ENCODE measurements around the gene TAF3. TPM values are rescaled to one million over a fixed set of nuclear protein-coding genes. Genes with fewer than 3 reads are reported as not detected.
A peak's percentile ranks its signal among the peaks of the same experiment; 100 is the strongest.

Gene TAF3
- total RNA-seq, 2 donors from 2014 or later: 16.5 to 19.3 TPM

DNA sequence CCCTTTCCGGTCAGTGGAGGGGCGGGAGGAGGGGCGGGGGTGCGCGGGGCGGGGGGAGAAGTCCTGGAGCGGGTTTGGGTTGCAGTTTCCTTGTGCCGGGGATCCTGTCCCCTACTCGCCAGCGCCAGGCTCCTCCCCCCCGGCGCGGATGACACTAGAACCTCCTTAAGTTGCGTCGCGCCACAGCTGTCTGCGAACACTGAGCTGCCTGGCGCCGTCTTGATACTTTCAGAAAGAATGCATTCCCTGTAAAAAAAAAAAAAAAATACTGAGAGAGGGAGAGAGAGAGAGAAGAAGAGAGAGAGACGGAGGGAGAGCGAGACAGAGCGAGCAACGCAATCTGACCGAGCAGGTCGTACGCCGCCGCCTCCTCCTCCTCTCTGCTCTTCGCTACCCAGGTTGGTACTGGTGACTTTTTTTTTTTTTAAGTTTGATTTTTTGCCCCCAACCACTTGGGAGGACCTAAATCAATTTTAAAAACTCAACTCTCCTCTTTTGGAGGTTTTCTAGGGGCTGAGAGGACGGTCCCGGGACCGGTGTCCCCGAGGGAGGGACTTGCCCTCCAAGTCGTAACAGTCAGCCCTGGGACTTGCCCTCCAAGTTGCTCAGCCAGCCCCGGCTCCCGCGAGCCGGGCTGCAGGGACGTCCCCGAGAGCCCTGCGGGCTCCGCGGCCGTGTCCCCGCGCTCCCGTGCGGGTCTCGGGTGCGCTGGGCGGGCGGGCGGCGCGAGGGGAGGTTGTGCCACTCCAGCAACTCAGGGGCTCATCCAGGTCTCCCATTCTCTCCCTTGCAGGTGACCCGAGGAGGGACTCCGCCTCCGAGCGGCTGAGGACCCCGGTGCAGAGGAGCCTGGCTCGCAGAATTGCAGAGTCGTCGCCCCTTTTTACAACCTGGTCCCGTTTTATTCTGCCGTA, 236.4 kb downstream of the TAF3 start, which contains the start of gene GATA3:
TSS of gene GATA3 (plus strand) at position 195 of the 914 bp plus-strand sequence. CDS start 968 bp downstream, outside the sequence.
- peak; percentile 59 for ATAC-seq (replicated peaks in 1 of 2)
- peak; percentile 85 to 88 for DNase-seq
- H3K4me3 Mint-ChIP-seq: peak within 1 kb of the TSS; percentile 90 to 100
- H3K9me3 Mint-ChIP-seq: no peaks in the 10 kb centered on the region
- H3K27me3 Mint-ChIP-seq (ENCODE audit: low read depth): peaks cover 17% of the 10 kb centered on the region
- peaks cover 49% of the 10 kb centered on the region for H3K4me1 Mint-ChIP-seq (ENCODE audit: low read depth)
- peaks cover 12 to 23% of the 10 kb centered on the region in 2 donors for H3K36me3 Mint-ChIP-seq (ENCODE audit: insufficient read depth in 2 of 2)
- H3K27ac Mint-ChIP-seq: peak within 1 kb of the TSS; percentile 100

DNA sequence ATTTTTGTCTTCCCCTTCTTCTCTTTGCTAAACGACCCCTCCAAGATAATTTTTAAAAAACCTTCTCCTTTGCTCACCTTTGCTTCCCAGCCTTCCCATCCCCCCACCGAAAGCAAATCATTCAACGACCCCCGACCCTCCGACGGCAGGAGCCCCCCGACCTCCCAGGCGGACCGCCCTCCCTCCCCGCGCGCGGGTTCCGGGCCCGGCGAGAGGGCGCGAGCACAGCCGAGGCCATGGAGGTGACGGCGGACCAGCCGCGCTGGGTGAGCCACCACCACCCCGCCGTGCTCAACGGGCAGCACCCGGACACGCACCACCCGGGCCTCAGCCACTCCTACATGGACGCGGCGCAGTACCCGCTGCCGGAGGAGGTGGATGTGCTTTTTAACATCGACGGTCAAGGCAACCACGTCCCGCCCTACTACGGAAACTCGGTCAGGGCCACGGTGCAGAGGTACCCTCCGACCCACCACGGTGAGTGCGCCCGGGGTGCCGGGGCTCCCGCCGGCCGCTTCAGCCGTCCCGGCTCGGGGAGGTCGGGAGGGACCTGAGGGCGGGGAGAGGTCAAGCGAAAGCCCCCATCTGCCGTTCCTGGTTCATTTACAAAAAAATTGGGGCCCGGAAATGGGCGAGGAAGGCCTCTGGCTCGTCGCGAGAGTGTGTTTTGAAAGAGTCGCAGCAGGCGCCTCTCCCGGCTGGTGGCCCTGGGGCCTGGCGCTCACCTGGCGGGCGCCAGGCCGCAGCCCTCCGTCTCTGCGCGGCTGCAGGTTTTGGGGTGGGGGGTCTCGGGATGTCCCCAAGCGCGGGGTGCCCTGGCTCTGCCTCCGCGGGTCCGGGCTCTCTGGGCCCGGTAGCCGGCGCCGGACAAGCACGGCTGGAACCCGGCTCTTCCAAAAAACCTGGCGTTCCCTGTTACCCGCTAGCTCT, 237.4 kb downstream of the TAF3 start:
- Mint-ChIP-seq H3K9me3 (no peaks in the 10 kb centered on the region), H3K27me3 (ENCODE audit: low read depth) (peaks cover 17% of the 10 kb centered on the region), H3K4me3 (peak overlapping the region; percentile 90 to 98), H3K27ac (peak overlapping the region; percentile 99), H3K36me3 (ENCODE audit: insufficient read depth in 2 of 2) (peaks cover 12 to 26% of the 10 kb centered on the region in 2 donors), H3K4me1 (ENCODE audit: low read depth) (peaks cover 58% of the 10 kb centered on the region)
- peak; percentile 5 to 8 for ATAC-seq (replicated peaks in 1 of 2)
- DNase-seq: peak; percentile 64 to 68

DNA sequence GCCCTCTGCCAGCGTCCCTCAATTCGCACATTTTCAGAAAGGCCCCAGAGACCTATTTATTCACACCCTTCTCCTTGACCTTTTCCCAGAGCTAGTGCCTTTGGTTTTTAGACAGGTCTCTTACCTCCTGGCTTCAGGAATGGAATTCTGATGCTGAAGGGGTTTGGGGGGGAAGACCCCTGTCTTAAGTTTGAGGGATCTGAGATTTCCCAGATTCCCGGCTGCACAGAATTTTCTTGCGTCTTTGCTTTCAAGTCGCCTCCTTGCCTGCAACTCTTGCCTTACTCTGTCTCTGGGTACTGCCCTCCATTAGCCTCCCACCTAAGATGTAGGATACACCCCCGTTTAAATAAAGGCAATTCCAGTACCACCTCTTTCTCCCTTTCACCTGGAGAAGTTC, 238.1 kb downstream of the TAF3 start:
- DNase-seq: no peak
- H3K27ac Mint-ChIP-seq: peak overlapping the region; percentile 99
- peak overlapping the region; percentile 90 to 98 for H3K4me3 Mint-ChIP-seq
- peaks cover 17% of the 10 kb centered on the region for H3K27me3 Mint-ChIP-seq (ENCODE audit: low read depth)
- H3K4me1 Mint-ChIP-seq (ENCODE audit: low read depth): peaks cover 65% of the 10 kb centered on the region
- no peaks in the 10 kb centered on the region for H3K9me3 Mint-ChIP-seq
- peaks cover 12 to 28% of the 10 kb centered on the region in 2 donors for H3K36me3 Mint-ChIP-seq (ENCODE audit: insufficient read depth in 2 of 2)
- ATAC-seq (replicated peaks in 1 of 2): no peak

DNA sequence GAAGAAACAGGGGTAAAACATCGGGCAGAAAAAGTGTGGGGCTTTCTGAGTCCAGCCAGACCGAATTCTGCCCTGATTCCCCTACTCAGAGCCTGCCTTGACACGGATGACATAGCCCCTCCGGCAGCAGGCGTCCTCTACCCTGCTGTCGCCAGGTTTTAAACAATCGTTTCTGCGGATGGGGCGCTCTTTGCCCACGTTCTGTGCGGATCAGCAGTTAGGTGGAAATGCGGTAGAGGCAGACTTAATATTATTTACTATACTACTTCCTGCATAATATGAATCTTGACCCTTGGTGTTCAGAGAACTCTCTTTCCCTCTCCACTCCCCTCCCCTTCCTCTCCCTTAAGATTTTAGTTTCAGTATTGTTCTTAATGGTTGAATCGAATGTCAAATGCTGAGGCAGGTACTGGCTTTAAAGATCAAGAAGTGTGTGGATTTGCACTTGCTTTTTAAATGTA, 238.6 kb downstream of the TAF3 start:
- ATAC-seq (replicated peaks in 1 of 2) (peak; percentile 14 to 18), DNase-seq (peak; percentile 66 to 68)
- no peaks in the 10 kb centered on the region for H3K9me3 Mint-ChIP-seq
- H3K36me3 Mint-ChIP-seq (ENCODE audit: insufficient read depth in 2 of 2): peaks cover 12 to 28% of the 10 kb centered on the region in 2 donors
- H3K4me1 Mint-ChIP-seq (ENCODE audit: low read depth): peaks cover 69% of the 10 kb centered on the region
- peak overlapping the region; percentile 90 to 98 for H3K4me3 Mint-ChIP-seq
- peaks cover 15% of the 10 kb centered on the region for H3K27me3 Mint-ChIP-seq (ENCODE audit: low read depth)
- H3K27ac Mint-ChIP-seq: peak overlapping the region; percentile 99

- no peaks in the 10 kb centered on the region for H3K9me3 Mint-ChIP-seq
- DNase-seq (no peak), ATAC-seq (replicated peaks in 1 of 2) (no peak)
- H3K36me3 Mint-ChIP-seq (ENCODE audit: insufficient read depth in 2 of 2): peaks cover 14 to 24% of the 10 kb centered on the region in 2 donors
- H3K4me3 Mint-ChIP-seq: peak overlapping the region; percentile 90 to 98
- peaks cover 69% of the 10 kb centered on the region for H3K4me1 Mint-ChIP-seq (ENCODE audit: low read depth)
- H3K27ac Mint-ChIP-seq: peak overlapping the region; percentile 81
- H3K27me3 Mint-ChIP-seq (ENCODE audit: low read depth): peaks cover 6% of the 10 kb centered on the region
These were observed 239.4 kb downstream of the TAF3 start for GRCh38 chr10:8057636-8058273.

DNA sequence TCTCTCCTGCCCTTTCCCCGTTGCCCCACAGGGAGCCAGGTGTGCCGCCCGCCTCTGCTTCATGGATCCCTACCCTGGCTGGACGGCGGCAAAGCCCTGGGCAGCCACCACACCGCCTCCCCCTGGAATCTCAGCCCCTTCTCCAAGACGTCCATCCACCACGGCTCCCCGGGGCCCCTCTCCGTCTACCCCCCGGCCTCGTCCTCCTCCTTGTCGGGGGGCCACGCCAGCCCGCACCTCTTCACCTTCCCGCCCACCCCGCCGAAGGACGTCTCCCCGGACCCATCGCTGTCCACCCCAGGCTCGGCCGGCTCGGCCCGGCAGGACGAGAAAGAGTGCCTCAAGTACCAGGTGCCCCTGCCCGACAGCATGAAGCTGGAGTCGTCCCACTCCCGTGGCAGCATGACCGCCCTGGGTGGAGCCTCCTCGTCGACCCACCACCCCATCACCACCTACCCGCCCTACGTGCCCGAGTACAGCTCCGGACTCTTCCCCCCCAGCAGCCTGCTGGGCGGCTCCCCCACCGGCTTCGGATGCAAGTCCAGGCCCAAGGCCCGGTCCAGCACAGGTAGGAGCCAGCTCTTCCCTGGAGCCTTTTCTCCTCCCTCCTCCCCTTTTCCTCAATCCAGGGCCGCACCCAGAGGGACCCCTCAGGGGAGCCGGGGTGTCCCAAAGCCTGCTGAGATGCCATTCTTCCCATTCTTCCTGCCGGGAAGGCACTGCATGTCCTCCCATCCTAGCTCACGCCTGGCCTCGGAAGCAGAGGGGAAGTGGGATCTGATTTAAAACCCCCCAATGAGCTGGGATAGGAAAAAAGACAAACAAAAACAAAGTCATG, 240.2 kb downstream of the TAF3 start:
- H3K4me3 Mint-ChIP-seq: peak overlapping the region; percentile 90 to 98
- peaks cover 70% of the 10 kb centered on the region for H3K4me1 Mint-ChIP-seq (ENCODE audit: low read depth)
- H3K36me3 Mint-ChIP-seq (ENCODE audit: insufficient read depth in 2 of 2): peaks cover 18 to 29% of the 10 kb centered on the region in 2 donors
- H3K27ac Mint-ChIP-seq: peak overlapping the region; percentile 81
- no peaks in the 10 kb centered on the region for H3K27me3 Mint-ChIP-seq (ENCODE audit: low read depth)
- no peaks in the 10 kb centered on the region for H3K9me3 Mint-ChIP-seq
- ATAC-seq (replicated peaks in 1 of 2) (no peak), DNase-seq (peak in 1 of 2 donors; percentile 27)

GRCh38 chr10:8059191-8059936, 241.1 kb downstream of the TAF3 start:
- H3K36me3 Mint-ChIP-seq (ENCODE audit: insufficient read depth in 2 of 2): peaks cover 22 to 33% of the 10 kb centered on the region in 2 donors
- no peaks in the 10 kb centered on the region for H3K27me3 Mint-ChIP-seq (ENCODE audit: low read depth)
- ATAC-seq (replicated peaks in 1 of 2) (no peak), DNase-seq (peak in 1 of 2 donors; percentile 4)
- H3K4me1 Mint-ChIP-seq (ENCODE audit: low read depth): peaks cover 79% of the 10 kb centered on the region
- H3K27ac Mint-ChIP-seq: peak overlapping the region; percentile 99
- peak overlapping the region; percentile 90 to 98 for H3K4me3 Mint-ChIP-seq
- no peaks in the 10 kb centered on the region for H3K9me3 Mint-ChIP-seq

- peak overlapping the region; percentile 99 for H3K27ac Mint-ChIP-seq
- peak overlapping the region; percentile 90 to 98 for H3K4me3 Mint-ChIP-seq
- peaks cover 85% of the 10 kb centered on the region for H3K4me1 Mint-ChIP-seq (ENCODE audit: low read depth)
- no peaks in the 10 kb centered on the region for H3K27me3 Mint-ChIP-seq (ENCODE audit: low read depth)
- DNase-seq (peak; percentile 72 to 84), ATAC-seq (replicated peaks in 1 of 2) (peak; percentile 52 to 55)
- H3K9me3 Mint-ChIP-seq: no peaks in the 10 kb centered on the region
- peaks cover 23 to 38% of the 10 kb centered on the region in 2 donors for H3K36me3 Mint-ChIP-seq (ENCODE audit: insufficient read depth in 2 of 2)
These were observed 241.9 kb downstream of the TAF3 start for GRCh38 chr10:8060010-8060703.

DNA sequence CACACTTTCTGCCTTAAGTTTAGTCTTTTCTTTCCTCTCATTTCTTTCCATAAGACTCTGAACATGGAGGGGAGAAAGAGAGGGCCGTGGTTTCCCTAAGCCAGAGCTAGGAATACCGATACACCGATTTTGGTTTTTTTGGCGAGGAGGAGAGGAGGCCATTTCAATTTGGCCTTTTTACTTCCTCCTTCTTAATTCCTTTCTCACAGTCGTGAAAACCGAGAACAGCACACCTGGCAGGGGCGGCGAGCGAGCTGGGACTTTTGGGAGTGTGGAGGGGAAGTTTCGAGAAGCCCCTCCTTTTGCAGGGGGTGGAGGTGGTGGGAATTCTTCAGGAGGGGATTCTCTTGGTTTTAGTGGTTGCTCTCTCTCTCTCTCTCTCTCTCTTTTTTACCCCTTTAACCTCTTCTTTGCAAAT, 242.4 kb downstream of the TAF3 start:
- ATAC-seq (replicated peaks in 1 of 2) (no peak), DNase-seq (no peak)
- peaks cover 25 to 36% of the 10 kb centered on the region in 2 donors for H3K36me3 Mint-ChIP-seq (ENCODE audit: insufficient read depth in 2 of 2)
- H3K4me3 Mint-ChIP-seq: peak overlapping the region; percentile 90 to 98
- H3K4me1 Mint-ChIP-seq (ENCODE audit: low read depth): peaks cover 90% of the 10 kb centered on the region
- H3K9me3 Mint-ChIP-seq: no peaks in the 10 kb centered on the region
- H3K27me3 Mint-ChIP-seq (ENCODE audit: low read depth): no peaks in the 10 kb centered on the region
- H3K27ac Mint-ChIP-seq: peak overlapping the region; percentile 99

- ATAC-seq (replicated peaks in 1 of 2): peak; percentile 49 to 50
- no peaks in the 10 kb centered on the region for H3K9me3 Mint-ChIP-seq
- peak overlapping the region; percentile 99 for H3K27ac Mint-ChIP-seq
- DNase-seq: peak; percentile 72 to 75
- H3K27me3 Mint-ChIP-seq (ENCODE audit: low read depth): no peaks in the 10 kb centered on the region
- peaks cover 98% of the 10 kb centered on the region for H3K4me1 Mint-ChIP-seq (ENCODE audit: low read depth)
- H3K36me3 Mint-ChIP-seq (ENCODE audit: insufficient read depth in 2 of 2): peaks cover 24 to 39% of the 10 kb centered on the region in 2 donors
- peak overlapping the region; percentile 90 to 98 for H3K4me3 Mint-ChIP-seq
These were observed 243.2 kb downstream of the TAF3 start for GRCh38 chr10:8061274-8062211.
